Mononuclear cell (primary cell): ENCODE results near the gene CHAF1B. TPM values are rescaled to one million over a fixed set of nuclear protein-coding genes. Genes with fewer than 3 reads are reported as not detected.

Experiments
- H3K27me3 ChIP-seq: 2 replicates; pipeline ENCODE4 v1.6.0; 2011; ENCODE audit warnings: low read length, control low read depth; ENCODE audit not compliant: insufficient read depth
- H3K4me1 ChIP-seq: 2 replicates; pipeline ENCODE4 v1.5.1; 2011; ENCODE audit warnings: mild to moderate bottlenecking, low read length, control low read depth; ENCODE audit not compliant: insufficient read depth
- H3K4me3 ChIP-seq: 2 replicates; pipeline ENCODE4 v1.5.1; 2011; ENCODE audit warnings: mild to moderate bottlenecking, low read length, moderate library complexity
- H3K9me3 ChIP-seq: 2 replicates; pipeline ENCODE4 v1.5.1; 2011; ENCODE audit warnings: low read depth, mild to moderate bottlenecking, control low read depth, low read length
- total RNA-seq: library from RNA; depleted of rRNA; stranded (reverse); fragments of >200 nt; gene quantifications from one replicate; pipeline ENCODE4 v1.2.3, GENCODE V29; 2012

CHAF1B gene
- total RNA-seq, 1 donor: 1.2 TPM

- H3K27me3 ChIP-seq: no peaks in the 10 kb centered on the region
- H3K4me3 ChIP-seq: no peak overlapping the region
- no peaks in the 10 kb centered on the region for H3K9me3 ChIP-seq
- H3K4me1 ChIP-seq: no peaks in the 10 kb centered on the region
Observed at GRCh38 chr21:36456729-36457414, 71.7 kb downstream of the CHAF1B start.

DNA sequence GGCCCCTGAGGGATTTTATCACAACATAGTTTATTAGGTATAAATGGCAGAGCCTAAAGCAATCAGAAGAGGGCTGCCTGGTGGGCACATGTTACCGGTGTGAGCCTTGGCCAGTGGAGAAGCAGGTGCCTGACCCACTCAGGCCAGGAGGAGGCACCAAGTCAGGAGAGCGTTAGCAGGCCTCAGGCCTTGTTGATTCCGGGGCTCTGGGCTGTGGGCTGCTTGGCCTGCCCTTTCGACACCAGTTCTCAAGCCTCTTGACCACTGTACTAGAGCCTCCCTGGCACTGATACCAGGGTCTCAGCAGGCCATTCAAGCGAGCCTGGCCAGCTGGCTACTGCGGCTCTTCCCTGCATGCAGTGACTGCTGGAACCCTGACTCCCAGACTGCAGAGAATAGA is 73.9 kb downstream of the CHAF1B start:
- Histone ChIP-seq H3K4me1 (no peaks in the 10 kb centered on the region), H3K27me3 (no peaks in the 10 kb centered on the region), H3K4me3 (no peak overlapping the region), H3K9me3 (no peaks in the 10 kb centered on the region)

DNA sequence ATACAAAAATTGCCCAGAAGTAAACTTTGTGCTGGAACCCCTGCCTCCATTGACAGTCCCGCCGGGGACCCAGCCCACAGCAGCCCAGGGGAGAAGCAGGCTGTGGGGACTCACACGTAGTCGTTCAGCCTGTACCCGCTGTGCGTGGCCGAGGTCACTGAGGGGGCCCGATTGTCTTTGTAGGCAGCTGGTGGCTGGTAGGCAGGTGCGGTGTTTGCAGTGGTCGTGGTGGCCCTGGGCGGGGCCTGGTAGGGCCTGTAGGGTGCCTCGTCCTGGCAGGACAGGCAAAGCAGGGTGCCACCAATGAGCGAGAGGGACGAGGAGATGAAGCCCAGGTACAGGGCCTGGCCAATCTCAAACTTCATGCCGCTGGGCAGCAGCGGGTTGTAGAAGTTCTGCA is 75.7 kb downstream of the CHAF1B start:
- H3K9me3 ChIP-seq: no peaks in the 10 kb centered on the region
- H3K27me3 ChIP-seq: no peaks in the 10 kb centered on the region
- no peak overlapping the region for H3K4me3 ChIP-seq
- H3K4me1 ChIP-seq: no peaks in the 10 kb centered on the region

DNA sequence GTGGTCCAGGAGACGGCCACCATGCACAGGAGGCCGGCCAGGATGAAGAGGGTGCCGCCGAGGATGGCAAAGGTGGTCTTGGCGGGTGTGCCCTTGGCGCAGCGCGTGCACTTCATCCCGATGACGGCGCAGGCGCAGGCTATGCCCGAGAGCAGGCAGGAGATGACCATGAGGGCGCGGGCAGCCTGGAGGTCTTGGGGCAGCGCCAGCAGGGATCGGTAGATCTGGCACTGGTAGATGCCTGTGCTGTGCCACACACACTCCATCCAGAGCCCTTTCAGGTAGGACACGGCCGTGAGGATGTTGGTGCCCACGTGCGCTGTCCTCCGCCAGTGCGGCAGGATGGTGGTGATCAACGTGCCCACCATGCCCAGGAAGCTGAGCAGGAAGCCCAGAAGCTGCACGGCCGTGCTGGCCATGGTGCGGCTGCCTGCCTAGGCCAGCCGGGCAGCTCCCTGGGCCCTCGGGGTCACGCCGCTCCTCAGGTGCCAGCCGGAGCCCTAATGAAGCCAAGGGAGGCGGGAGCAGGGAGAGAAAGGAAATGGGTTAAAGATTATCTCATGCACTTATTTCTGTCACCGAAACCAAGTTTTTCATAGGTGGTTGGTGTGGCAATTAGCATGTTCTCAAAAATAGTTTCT is 76.2 kb downstream of the CHAF1B start:
- H3K4me1 ChIP-seq: no peaks in the 10 kb centered on the region

DNA sequence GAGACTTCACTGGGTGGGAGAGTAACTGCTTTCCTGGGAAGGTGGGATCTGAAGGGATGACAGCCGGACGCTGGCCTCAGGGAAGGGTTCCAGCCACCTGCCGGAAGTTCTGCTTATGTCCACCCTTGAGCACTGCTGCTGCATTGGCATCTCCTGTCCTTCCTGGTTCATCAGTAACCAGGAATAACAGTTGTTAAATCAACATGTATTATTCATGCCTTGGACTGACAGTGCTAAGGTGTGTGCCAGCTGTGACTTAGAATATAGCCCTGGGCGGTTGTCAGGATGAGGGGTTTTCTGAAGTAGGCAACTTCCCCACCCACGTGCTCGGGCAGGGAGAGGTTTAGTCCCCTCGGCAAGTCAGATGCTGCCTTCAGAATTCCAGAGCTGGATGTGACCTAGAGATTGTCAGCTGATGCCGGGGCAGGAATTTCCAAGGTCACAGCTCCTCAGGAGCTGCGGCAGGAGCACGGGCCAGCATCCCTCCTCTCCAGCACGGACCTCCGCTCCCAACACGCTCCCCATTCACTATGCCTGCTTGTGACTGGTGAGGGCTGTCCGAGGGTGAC is 76.8 kb downstream of the CHAF1B start:
- no peak overlapping the region for H3K4me3 ChIP-seq
- H3K9me3 ChIP-seq: no peaks in the 10 kb centered on the region
- H3K27me3 ChIP-seq: no peaks in the 10 kb centered on the region
- H3K4me1 ChIP-seq: no peaks in the 10 kb centered on the region

More for the DNA sequence above, 76.2 kb downstream of the CHAF1B start:
- Histone ChIP-seq H3K27me3 (no peaks in the 10 kb centered on the region), H3K9me3 (no peaks in the 10 kb centered on the region), H3K4me3 (no peak overlapping the region)

- no peaks in the 10 kb centered on the region for H3K27me3 ChIP-seq
- H3K4me3 ChIP-seq: no peak overlapping the region
- H3K9me3 ChIP-seq: no peaks in the 10 kb centered on the region
- no peaks in the 10 kb centered on the region for H3K4me1 ChIP-seq
Observed at GRCh38 chr21:36463204-36463603, 78.0 kb downstream of the CHAF1B start.

GRCh38 chr21:36463991-36464390 is 78.8 kb downstream of the CHAF1B start:
- Histone ChIP-seq H3K9me3 (no peaks in the 10 kb centered on the region), H3K4me3 (no peak overlapping the region), H3K4me1 (no peaks in the 10 kb centered on the region), H3K27me3 (no peaks in the 10 kb centered on the region)

DNA sequence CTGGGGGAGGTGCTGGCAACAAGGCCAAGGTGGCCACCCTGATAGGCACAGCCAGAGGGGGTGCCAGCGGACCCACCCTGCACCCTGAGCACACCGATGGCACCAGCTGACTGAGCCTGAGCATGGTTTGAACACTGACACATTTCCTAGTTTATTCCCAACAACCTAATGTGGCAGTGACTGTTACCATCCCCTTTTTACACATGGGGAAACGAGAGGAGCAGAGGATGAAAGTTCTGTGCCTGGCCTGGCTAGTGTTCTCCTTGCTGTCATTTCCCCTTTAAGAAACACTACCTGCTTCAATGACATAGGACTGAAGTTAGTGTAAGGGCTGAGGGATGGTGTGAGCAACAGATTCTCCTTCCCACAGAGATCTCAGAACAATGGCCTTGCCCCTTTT is 79.4 kb downstream of the CHAF1B start:
- no peaks in the 10 kb centered on the region for H3K27me3 ChIP-seq
- H3K4me3 ChIP-seq: no peak overlapping the region
- H3K4me1 ChIP-seq: no peaks in the 10 kb centered on the region

GRCh38 chr21:36465478-36465877 is 80.3 kb downstream of the CHAF1B start:
- H3K4me1 ChIP-seq: no peaks in the 10 kb centered on the region
- no peak overlapping the region for H3K4me3 ChIP-seq
- H3K9me3 ChIP-seq: no peaks in the 10 kb centered on the region
- no peaks in the 10 kb centered on the region for H3K27me3 ChIP-seq

More for the DNA sequence above, 79.4 kb downstream of the CHAF1B start:
- no peaks in the 10 kb centered on the region for H3K9me3 ChIP-seq

DNA sequence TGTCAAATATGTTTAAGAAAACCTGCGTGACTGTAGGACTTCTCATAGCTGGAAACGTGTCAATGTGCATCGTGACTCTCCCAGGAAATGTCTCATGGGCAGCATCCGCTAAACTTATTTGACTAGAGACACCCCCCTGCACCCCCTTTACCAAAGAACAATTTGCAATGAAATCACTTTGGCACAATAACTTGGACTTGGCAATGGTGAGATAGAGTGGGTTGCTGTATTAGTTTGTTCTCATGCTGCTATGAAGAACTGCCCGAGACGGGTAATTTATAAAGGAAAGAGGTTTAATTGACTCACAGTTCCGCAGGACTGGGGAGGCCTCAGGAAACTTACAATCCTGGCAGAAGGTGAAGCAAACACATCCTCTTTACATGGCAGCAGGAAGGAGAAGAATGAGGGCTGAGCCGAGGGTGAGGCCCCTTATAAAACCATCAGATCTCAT is 80.9 kb downstream of the CHAF1B start:
- H3K9me3 ChIP-seq: no peaks in the 10 kb centered on the region
- no peaks in the 10 kb centered on the region for H3K4me1 ChIP-seq

More for the DNA sequence above, 80.9 kb downstream of the CHAF1B start:
- no peaks in the 10 kb centered on the region for H3K27me3 ChIP-seq
- no peak overlapping the region for H3K4me3 ChIP-seq

Other genes with a start within 250 kb of the CHAF1B start
- 14.6 TPM for gene DOP1B, start 228.6 kb upstream of the CHAF1B start, total RNA-seq
- gene MORC3, start 65.2 kb upstream of the CHAF1B start, total RNA-seq: 117 TPM
- not detected for gene CLDN14, start 94.7 kb downstream of the CHAF1B start, total RNA-seq